HFFc6 (cell line): Measurements from ENCODE around the gene SIRPA. TPM values are rescaled to one million over a fixed set of nuclear protein-coding genes. Genes with fewer than 3 reads are reported as not detected.

Experiments used
- DNase-seq: peaks from one replicate; pipeline ENCODE4 v3.0.0-alpha.2; 2018
- H3K27ac Mint-ChIP-seq: 2 replicates; pipeline ENCODE4 v1.8.0; 2020; ENCODE audit warnings: mild to moderate bottlenecking, mixed read lengths
- H3K27me3 Mint-ChIP-seq: 2 replicates; pipeline ENCODE4 v1.8.0; 2021; ENCODE audit warnings: mild to moderate bottlenecking, moderate library complexity, mixed read lengths; ENCODE audit not compliant: insufficient read depth
- H3K36me3 Mint-ChIP-seq: 2 replicates; pipeline ENCODE4 v1.8.0; 2021; ENCODE audit warnings: low read depth, mixed read lengths
- H3K4me1 Mint-ChIP-seq: 2 replicates; pipeline ENCODE4 v1.8.0; 2020; ENCODE audit warnings: low read depth, mixed read lengths
- H3K4me3 Mint-ChIP-seq: 2 replicates; pipeline ENCODE4 v1.8.0; 2020; ENCODE audit warnings: mild to moderate bottlenecking, moderate library complexity, mixed read lengths
- H3K9me3 Mint-ChIP-seq: 2 replicates; pipeline ENCODE4 v1.8.0; 2020; ENCODE audit warnings: mild to moderate bottlenecking, mixed read lengths
- total RNA-seq, 6 experiments: library from RNA; stranded (reverse); fragmentation: NEBNext Ultra II Directional; extraction: Animal tissue kit (Norgen Biotek cat#: 25700); gene quantifications; 2 replicates in 1 of 6; 3 replicates in 5 of 6; pipeline ENCODE4 v1.2.3, GENCODE V29; 2021
- TF ChIP-seq, protein P1 (sequence below): fragments of 200-600 bp; sonication (generic); IDR thresholded peaks from 2 replicates; pipeline ENCODE4 v1.5.0; 2021; ENCODE audit warnings: antibody characterized with exemption, mild to moderate bottlenecking

Gene SIRPA
- total RNA-seq, 6 experiments from 2014 or later: 44.0 to 66.2 (median 47.5) TPM

DNA sequence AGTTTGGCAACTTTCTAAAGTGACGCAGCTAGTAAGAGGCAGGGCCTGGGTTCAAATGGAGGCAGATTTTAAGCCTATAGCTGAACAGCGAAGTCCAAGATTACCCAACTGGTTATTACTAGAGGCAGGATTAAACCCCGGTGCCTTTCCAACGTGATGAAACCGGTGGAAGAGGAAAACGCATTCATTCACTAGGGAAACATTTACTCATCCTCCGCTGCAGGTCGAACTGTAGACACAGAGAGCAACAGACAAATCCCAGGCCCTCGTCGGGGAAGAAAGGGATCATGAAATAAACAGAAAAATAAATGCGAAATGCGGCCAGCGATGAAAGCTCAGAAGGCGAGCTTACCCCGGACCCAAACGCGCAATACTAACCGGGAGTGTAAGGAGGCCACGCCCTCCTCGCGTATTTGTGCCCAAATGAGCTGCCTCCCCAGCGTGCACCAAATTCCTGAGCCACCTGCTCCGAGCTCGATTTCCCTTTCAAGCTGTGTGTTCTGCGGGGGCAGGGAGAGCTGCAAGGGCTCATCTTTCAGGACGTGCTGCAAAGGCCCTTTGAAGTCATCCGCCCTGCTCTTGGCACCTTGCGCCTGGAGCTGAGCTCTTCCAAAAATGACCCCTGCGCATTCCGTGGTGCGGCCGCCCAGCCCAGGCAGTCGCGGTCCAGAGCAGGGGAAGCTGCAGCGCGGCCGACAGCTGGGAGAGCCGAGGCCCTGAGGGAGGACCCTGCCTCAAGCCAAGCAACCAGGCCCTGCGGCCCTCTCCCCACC lies 51.7 kb downstream of the SIRPA start:
- no peak for DNase-seq

DNA sequence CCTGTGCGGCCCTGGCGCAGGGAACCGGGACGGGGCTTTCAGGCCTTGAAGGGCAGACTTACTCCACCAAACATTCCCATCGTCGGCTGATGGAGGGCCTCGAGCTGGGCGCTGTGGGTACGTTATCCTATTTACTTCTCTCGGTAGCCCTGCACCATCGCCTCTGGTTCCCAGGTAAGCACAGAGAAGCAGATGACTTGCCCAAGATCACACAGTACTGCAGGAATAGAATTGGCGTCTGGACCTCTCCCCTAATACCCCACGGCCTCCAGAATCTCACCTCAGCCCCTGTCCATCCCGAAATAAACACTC lies 52.3 kb downstream of the SIRPA start:
- Mint-ChIP-seq H3K36me3 (no peaks in the 10 kb centered on the region), H3K4me3 (no peak overlapping the region), H3K9me3 (no peaks in the 10 kb centered on the region), H3K27me3 (peaks cover 54% of the 10 kb centered on the region), H3K4me1 (peaks cover 6% of the 10 kb centered on the region; the same call in 1 of the 2 replicates), H3K27ac (no peak overlapping the region)
- TF ChIP-seq, protein P1, sequence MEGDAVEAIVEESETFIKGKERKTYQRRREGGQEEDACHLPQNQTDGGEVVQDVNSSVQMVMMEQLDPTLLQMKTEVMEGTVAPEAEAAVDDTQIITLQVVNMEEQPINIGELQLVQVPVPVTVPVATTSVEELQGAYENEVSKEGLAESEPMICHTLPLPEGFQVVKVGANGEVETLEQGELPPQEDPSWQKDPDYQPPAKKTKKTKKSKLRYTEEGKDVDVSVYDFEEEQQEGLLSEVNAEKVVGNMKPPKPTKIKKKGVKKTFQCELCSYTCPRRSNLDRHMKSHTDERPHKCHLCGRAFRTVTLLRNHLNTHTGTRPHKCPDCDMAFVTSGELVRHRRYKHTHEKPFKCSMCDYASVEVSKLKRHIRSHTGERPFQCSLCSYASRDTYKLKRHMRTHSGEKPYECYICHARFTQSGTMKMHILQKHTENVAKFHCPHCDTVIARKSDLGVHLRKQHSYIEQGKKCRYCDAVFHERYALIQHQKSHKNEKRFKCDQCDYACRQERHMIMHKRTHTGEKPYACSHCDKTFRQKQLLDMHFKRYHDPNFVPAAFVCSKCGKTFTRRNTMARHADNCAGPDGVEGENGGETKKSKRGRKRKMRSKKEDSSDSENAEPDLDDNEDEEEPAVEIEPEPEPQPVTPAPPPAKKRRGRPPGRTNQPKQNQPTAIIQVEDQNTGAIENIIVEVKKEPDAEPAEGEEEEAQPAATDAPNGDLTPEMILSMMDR: no peak
- DNase-seq: no peak

More for the DNA sequence above, 51.7 kb downstream of the SIRPA start:
- Mint-ChIP-seq H3K27ac (no peak overlapping the region), H3K4me1 (peaks cover 6% of the 10 kb centered on the region; the same call in 1 of the 2 replicates), H3K4me3 (peak overlapping the region; percentile 22; the same call in 1 of the 2 replicates), H3K36me3 (no peaks in the 10 kb centered on the region), H3K9me3 (no peaks in the 10 kb centered on the region), H3K27me3 (peaks cover 55% of the 10 kb centered on the region)
- TF ChIP-seq, protein P1: no peak

DNA sequence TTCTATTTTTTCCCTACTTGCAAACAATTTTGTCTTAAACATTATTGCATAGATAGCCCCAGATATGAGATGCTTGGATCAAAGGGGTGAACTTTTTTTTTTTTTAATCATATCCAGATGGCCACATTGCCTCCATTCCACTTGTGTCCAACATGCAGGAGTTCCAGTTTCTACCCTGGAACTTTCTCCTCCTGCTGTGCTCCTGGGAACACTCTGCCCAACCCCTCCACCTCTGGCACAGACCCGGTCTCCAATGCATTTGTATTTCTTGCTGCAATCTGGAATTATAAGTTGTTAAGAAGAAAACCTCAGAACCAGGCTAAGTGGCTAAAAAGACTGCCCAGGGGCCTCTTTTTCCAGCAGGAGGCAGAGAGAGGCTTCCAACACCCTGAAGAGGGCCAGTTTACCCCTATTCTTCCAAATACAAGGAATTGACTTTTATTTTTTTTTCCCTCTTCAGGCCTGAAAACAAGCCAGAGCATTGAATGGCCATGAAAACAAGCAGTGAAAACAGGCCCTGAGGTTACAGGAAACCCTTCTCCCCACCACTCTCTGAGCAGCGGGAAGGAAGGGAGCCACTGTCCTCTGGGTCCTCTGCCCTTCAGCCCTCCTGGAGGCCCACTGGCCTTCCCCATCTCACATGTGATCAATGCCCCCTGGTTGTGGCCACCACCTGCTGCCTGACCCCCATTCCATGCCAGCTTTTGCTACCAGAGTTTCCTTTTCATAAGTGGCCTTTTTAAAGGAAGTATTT lies 54.3 kb downstream of the SIRPA start:
- H3K4me3 Mint-ChIP-seq: no peak overlapping the region
- TF ChIP-seq, protein P1: no peak
- no peaks in the 10 kb centered on the region for H3K36me3 Mint-ChIP-seq
- H3K27me3 Mint-ChIP-seq: peaks cover 46% of the 10 kb centered on the region
- DNase-seq: no peak
- peaks cover 6% of the 10 kb centered on the region; the same call in 1 of the 2 replicates for H3K4me1 Mint-ChIP-seq
- H3K9me3 Mint-ChIP-seq: no peaks in the 10 kb centered on the region
- no peak overlapping the region for H3K27ac Mint-ChIP-seq

DNA sequence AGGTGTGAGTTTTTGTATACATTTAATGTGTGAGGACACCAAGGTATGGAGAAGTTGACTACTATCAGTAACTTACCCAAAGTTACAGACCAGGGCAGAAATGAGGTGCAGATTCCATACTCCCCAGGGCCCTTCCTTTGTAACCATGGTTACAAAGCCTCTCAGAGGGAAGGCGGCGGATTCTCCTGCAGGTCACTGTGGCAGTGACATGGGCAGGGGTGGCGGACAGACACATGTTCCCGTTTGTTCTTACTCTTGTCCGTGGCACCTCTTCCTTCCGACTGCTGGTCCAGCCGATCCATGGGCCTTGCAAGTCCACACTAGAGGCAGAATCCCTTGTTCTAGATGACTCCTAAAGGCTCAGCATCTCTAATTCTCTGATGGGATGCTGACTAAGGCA lies 55.6 kb downstream of the SIRPA start:
- TF ChIP-seq, protein P1: no peak
- no peak for DNase-seq
- Mint-ChIP-seq H3K36me3 (no peaks in the 10 kb centered on the region), H3K4me1 (peaks cover 6% of the 10 kb centered on the region; the same call in 1 of the 2 replicates), H3K4me3 (no peak overlapping the region), H3K9me3 (no peaks in the 10 kb centered on the region), H3K27me3 (peaks cover 36% of the 10 kb centered on the region), H3K27ac (no peak overlapping the region)

DNA sequence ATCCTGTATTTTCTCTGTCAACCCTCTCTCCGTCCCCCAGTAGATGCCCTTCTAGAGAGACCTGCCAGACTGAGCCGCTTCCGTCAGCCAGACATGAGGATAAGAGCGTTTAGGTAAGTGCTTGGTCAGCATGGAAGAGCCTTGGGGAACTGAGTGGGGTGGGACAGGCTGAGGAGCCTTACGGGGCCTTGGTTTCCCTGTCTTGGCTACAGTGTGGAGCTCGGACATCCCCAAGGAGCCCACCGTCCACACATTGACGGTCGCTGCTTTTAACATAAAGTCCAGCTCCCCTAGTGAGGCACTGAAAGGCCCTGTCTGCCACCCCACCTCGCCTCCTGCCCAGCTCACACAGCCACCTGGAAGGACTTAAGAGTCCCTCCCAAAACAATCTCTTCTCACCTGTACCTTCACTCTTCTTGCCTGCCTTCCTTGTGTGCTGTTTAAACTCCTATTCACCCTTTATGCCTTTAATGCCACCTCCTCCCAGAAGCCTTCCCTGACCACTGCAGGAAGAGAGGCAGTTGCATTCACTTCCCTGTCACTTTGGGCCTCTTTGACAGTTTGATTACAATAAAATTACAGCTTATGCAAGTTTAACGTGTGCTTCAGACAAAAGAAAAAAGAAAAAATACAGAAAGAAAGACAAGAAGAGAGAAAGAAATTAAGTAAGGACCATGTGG lies 56.4 kb downstream of the SIRPA start:
- TF ChIP-seq, protein P1: no peak
- H3K27ac Mint-ChIP-seq: no peak overlapping the region
- peaks cover 34% of the 10 kb centered on the region for H3K27me3 Mint-ChIP-seq
- H3K36me3 Mint-ChIP-seq: no peaks in the 10 kb centered on the region
- H3K4me1 Mint-ChIP-seq: peaks cover 5% of the 10 kb centered on the region; the same call in 1 of the 2 replicates
- no peak overlapping the region for H3K4me3 Mint-ChIP-seq
- DNase-seq: no peak
- H3K9me3 Mint-ChIP-seq: no peaks in the 10 kb centered on the region
